Smooth muscle cell of the brain vasculature (primary cell): ENCODE results near the gene PNPLA6.

Experiments
- DNase-seq: peaks from one replicate; pipeline ENCODE4 v3.0.0-alpha.2; 2012; ENCODE audit warnings: low read depth, low spot score

Gene PNPLA6

DNA sequence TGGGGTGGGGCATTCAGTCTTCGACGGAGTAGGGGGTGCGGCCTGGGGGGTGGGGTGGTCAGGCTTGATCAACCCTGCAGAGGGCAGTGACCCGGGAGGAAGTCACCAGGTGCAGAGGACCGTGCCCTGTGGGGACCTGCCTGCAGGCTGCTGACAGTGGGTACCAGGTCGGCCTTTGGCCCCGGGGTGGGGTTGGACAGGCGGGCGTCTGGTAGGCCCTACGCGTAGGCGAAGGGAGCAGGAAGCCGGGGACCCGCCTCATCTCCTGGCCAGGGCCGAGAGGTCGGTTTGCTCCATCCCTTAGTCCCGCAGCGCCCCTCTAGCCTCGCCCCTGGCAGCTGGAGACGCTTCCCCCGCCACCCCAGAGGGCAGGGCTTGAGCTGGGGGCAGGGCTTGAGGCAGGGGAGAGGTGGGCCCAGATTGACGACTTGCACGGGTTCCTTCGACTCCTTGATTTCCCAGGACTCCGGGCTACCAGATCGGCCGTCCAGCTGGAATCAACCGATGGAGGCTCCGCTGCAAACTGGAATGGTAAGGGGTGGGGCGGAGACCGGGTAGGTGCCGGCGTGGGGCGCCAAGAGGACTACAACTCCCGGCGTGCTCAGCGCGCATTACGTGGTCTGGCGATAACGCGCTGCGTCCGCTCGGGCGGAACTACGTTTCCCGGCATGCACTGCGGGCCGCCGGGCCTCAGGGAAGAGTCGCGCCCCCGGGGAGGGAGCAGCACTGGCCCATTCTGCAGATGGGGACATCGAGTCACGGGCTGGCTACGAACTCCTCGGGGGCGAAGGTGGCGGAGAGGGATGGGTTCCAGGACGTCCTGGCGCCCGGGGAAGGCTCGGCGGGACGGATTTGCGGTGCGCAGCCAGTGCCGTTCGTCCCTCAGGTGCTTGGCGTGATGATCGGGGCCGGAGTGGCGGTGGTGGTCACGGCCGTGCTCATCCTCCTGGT is at the start of gene PNPLA6:
PNPLA6 (plus strand) TSS at position 671 of the 951 bp plus-strand sequence; CDS start at position 743, 72 bp downstream.
- peak; percentile 86 for DNase-seq

DNA sequence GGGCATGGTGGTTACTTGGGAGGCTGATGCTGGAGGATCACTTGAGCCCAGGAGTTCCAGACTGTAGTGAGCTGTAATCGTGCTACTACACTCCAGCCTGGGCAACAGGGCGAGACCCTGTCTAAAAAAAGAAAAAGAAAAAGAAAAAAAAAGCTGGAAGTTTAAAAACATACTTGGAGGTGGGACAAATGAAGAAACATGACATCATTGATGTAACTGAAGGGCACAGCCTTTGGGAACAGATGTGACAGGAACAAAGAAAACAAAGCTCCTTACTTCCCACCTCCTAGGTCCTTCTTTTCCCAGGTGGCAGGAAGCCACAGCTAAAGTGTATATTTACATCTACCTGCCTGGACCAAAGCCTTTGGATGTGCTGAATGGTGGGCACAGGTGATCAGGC is 48.6 kb upstream of the PNPLA6 start:
- DNase-seq, result no peak

DNA sequence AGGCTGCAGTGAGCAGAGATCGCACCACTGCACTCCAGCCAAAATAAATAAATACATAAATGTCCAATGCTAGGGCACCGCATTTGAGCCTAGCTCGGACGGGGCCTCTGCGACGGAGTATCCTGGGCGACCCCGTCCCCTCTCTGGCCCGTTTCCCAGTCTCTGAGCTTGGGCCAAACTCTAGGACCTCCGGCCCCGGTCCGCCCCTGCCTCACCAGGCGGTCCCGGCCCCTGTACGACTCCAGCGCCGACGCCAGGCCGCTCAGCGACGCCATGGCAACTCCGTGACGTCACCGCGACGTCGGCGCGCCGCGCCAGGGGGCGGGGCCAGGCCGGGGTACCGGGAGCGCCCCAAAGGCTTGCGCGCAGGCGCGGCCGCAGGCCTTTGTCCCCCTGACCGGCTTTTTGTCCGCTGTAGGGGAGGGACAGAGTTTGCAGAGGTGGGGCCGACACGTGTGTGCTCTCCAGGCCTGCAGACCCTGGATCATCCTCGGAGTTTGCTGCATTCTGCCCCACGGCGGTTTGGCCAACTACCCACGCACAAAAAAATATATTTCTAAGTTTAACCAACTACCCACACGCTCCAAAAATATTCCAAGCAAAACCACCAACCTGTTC is 46.7 kb upstream of the PNPLA6 start, which contains the start of gene PEX11G:
PEX11G (minus strand) TSS at position 300 of the 618 bp plus-strand sequence; CDS start at position 275, 25 bp downstream.
- DNase-seq, result peak; percentile 68

DNA sequence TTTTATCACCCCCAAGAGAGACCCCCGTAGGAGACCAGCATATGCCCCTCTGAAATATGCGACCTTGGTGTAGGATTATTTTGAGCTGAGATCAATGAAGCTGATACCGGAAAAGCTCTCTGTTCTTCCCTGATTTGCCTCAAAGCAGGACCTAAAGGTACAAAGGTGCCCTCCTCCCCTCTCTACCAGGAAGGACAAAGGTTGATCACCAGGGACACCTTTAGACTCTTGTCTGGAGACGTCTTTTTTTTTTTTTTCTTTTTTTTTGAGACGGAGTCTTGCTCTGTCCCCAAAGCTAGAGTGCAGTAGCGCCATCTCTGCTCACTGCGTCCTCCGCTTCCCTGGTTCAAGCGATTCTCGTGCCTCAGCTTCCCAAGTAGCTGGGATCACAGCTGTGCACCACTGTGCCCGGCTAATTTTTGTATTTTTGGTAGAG is 45.9 kb upstream of the PNPLA6 start:
- no peak for DNase-seq

DNA sequence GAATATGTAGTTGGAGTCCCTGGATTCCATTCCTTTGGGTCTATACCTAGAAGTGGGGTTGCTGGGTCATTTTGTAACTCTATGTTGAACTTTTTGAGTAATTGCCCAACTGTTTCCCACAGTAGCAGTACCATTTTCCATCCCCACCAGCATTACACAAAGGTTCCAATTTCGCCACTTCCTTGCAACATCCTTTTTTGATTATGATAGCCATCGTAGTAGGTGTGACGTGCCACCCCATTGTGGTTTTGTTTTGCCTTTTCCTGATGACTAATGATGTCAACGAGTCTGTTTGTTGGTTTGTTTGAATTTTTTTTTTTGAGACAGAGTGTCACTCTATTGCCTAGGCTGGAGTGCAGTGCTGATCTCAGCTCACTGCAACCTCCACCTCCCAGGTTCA is 43.4 kb upstream of the PNPLA6 start:
- no peak for DNase-seq

DNA sequence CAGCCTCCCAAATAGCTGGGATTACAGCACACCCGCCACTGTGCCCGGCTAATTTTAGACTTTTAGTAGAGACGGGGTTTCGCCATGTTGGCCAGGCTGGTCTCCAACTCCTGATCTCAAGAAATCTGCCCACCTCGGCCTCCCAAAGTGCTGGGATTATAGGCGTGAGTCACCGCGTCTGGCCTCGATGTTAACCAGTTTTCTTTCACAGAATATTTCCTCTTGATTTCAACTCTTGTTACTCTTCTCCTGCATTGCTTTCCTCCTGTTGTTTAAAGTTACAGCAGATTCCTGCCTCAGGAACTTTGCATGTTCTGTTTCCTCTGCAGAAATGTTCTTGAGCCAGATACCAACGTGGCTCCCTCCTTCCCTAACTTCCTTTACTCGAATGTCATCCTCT is 43.0 kb upstream of the PNPLA6 start:
- no peak for DNase-seq

DNA sequence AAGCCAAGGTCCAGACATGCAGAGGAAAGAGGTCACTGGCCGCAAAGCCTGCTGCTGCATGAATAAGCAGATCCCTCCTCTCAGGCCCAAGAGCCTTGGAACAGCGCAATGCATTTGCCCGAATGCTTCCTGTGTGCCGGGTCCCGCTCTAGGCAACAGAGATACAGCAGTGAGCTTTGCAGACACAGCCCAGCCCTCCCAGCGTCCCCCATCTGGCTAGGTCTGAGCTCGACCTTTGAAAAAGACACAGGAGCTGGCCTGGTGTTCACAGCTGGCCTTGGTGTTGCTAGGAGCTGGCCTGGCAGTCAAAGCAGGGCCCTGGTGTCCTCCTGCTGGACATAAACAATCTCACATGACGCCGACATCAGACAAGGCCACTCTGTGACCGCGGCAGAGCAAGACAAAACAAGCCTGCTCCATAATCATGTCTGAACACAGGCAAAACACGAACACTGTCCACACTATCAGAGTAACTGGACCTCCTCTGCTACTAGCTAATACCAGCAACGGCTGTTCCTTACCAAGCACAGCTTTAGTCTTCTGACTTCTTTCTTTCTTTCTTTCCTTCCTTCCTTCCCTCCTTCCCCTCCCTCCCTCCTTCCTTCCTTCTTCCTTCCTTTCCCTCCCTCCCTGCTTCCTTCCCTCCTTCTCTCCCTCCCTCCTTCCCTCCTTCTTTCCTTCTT is 41.0 kb upstream of the PNPLA6 start:
- no peak for DNase-seq

DNA sequence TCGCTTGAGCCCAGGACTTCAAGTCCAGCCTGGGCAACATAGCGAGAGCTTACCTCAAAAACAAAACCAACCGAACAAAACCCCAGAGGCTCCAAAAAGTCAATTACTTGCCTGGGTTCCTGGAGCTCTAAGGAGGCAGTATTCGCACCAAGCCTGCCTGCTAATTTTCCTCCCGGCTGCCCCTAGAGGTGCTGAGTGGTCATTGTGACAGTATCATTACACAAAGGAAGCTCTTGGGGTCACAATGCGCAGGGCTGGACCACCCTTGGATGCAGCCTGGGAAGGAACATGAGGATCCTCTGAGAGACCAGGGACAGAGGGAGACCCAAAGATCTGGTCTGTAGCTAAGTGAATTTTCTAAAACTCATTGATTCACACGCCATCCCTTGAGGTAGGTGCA is 38.2 kb upstream of the PNPLA6 start:
- DNase-seq, result no peak

DNA sequence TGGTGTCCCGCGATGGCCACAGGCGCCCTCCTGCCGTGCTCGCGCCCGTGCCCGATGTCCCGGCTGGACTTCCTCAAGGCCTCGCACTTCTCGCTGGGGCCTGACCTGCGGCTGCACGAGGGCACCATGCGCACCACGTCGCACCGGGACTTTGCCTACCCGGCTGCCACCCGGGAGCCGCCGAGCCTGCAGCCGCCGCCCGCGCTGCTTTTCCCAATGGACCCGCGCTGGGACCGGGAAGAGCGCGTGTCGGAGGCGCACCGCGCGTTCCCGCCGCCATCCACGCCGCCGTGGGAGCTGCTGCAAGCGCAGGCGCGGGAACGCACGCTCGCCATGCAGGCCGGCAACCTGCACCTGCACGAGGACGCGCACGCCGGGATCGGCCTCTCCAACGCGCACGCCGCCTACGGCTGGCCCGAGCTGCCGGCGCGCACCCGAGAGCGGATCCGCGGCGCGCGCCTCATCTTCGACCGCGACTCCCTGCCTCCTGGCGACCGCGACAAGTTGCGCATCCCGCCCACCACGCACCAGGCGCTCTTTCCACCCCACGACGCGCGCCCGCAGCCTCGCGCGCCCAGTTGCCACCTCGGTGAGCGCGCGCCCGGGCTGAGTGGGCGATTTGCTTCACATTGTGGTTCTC is 34.6 kb upstream of the PNPLA6 start:
- no peak for DNase-seq

DNA sequence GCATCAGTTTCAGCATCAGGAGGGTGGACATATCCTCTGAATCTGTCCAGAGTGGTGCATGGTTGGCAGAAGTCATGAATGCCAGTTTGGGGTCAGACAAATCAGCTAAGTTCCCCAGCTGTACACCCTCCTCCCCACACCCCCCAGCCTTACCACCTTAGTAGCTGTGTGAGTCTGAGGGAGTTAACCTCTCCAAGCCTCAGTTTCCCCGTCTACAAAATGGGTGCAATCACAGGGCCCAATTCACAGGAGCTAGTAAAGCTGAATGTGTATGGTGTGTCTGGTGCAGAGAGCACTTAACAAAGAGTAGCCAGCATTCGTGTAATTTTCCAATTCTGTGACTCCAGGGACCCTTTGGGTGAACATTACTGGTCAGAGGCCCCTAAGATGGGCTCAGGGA is 33.0 kb upstream of the PNPLA6 start:
- no peak for DNase-seq

DNA sequence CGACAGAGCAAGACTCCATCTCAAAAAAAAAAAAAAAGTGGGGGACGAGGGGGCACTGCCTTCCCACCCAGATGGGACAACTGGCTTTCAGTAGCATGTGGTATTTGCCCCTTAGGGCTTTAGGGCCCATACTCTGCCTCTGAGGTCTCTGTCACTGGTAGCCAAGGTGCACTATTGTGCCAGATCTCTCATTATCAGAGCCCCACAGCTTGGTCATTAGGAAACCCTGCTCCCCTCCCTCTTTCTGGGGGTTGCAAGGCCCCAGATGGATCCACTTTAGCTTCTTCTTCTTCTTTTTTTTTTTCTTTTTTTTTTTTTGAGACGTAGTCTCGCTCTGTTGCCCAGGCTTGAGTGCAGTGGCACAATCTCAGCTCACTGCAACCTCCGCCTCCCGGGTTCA is 30.8 kb upstream of the PNPLA6 start:
- DNase-seq, result no peak

DNA sequence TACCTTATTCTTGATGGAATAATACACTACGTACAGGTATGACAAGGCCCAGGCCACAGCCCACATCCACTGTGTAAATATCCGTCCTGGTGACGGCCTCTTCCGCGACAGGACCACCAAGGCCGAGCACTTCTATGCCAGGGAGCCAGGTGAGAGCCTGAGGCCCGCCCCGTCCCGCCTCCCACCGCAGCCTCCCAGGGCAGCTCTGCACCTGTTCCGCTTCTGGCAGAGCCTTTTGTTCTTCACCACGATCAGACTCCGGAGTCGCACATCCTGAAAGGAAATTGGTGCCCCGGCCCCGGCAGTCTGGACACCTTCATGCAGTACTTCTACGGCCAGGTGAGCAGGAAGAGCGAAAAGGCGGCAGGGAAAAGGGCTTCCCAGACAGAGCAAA is 30.2 kb upstream of the PNPLA6 start:
- no peak for DNase-seq

DNA sequence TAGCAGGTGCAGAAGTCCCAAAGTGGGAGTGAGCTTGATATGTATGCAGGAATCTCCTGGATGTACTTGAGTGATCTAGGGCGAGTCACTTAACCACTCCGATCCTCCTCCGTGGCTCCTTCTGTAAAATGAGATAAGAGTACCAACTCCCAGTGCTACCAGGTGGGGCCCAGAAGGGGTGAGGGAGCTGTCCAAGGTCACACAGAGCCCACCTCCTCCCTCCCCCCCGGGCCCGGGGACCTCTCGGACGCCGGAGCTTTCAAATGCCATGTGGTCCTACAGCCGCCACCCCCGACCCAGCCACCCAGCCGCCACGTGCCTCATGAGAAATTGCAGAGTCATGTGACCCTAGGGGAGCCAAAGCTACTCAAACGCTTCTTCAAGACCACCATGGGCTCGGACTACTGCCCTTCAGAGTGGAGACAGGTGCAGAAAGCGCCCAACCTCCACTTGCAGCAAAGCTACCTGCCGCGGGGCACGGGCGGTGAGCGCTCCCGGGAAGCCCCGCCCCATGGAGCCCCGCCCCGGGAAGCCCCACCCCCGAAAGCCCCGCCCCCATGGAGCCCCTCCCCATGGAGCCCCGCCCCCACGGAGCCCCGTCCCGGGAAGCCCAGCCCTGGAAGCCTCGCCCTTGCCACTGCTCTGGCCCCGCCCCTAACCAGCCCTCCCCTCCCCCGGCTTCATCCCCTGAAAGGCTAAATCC is 29.7 kb upstream of the PNPLA6 start:
- no peak for DNase-seq

DNA sequence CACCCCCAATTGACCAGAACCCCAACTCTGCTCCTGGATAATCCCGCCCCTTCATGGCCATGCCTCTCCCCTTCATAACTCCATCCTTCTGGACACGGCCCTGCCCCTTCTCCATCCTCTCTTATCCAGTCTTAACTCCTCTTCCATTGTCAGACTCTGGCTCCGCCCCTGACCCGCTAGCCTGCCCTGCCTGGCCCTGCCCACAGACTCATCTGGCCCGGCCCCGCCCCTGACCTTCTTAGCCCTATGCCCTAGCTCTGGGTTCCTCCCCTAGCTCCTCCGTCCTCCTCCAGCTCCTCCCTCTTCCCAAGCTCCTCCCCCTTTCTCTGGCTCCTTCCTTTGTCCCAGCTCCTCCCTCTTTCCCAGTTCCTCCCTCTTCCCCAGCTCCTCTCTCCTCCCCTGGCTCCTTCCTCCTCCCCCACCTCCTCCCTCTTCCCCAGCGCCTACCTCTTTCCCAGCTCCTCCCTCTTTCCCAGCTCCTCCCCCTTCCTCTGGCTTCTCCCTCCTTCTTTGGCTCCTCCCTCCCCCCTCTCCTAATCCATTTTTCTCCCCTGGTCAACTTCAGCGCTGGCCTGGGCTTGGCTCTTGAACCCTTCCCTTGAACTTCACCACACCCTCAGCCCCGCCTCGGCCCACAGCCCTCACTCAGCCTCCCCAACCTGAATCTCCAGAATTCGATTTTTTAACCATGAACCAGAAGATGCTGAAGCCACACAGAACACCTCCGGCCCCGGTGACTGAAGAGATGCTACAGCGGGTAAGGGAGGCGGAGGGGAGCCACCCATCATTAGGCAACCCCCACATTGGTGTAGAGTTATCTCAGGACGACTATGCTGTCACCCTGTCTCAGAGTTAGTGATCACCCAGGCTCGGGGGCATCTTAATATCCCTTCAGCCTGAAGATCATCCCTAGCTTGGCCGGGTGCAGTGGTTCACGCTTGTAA is 28.9 kb upstream of the PNPLA6 start:
- DNase-seq, result no peak

DNA sequence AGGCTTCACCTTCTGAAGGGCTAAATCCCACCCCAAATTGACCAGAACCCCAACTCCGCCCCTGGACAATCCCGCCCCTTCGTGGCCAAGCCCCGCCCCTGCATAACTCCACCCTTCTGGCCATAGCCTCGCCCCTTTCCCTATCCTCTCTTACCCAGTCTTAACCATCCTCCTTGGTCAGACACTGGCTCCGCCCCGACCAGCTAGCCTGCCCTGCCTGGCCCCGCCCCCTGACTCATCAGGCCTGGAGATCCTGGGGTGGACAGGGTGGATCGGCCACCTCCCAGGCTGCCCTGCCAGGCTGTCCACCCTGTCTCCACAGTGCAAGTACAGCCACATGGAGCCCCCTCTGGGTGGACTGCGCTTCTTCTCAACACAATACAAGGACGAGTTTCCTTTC is 27.6 kb upstream of the PNPLA6 start:
- no peak for DNase-seq

DNA sequence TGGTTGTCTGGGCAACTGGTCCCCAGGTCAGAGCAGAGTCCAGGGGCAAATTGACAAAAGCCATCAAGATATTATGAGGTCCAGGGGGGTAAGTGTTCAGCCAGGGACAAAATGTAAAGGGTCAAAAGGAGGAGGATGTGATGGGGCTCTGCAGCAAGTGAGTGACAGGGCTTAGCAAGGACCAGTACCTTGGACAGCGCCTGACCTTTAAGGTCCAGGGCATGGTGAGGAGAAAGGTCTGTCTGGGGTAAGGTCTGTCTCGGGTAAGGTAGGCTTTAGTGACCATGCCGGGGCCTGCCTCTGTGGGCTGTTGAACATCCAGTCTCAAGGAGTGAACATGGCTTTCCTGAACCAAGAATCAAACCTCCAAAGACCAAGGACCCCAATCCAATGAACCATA is 25.9 kb upstream of the PNPLA6 start:
- no peak for DNase-seq

DNA sequence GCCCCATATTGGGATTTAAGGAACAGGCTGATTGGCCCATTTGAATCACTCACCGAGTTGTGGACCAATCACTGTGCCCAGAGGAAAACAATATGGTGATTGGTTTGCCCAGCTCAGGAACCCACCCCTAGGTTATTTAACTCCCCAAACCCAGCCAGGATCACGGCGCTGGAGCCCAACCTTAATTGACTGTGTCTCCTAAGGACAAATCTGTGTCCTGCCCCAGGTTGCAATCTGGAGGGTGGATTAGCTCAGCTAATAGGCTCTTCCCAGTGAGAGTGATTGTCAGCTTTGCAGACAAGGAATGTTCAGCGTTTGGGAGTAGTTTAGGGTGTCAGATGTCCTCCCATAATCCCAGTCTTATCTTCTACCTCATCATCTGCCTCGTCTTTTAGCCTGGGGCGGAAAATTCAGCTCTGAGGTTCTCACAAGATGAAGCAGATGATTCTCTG is 23.1 kb upstream of the PNPLA6 start:
- DNase-seq, result no peak

DNA sequence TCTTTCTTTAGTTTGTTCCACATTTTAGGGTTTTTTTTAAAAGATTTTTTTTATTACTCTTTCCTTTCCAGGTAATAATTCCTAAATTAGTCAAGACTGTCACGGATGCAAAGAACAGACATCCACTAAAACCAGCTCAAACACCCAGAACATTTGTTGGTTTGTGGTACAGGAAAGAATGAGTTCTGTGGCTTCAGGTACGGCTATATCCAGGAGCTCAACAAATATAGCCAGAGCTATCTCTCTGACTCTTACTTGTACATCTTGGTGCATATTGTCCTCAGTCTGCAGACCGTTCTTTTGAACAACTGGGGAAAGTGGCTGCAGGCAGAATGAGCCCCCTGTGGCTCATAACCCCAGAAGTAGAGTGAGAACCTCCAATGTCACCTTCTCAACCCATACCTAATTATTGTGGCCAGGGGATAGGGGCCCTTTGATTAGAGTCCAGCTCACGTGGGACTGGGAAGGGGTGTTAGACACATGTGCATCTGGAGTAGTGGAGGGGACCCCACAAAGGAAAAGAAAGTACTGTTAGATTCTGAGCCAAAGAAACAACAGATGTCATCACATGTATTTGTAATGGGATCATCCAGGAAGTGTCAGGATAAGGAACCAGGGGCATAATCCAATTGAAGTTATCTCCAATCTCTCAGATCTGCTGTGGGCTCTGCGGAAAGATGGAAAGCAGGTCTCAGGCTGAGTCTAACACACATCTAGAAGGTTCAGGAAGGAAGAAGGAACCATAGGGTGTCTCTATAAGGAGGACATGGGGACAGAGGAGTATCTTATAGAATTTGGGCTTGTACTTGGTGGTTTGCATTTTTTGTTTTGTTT is 21.5 kb upstream of the PNPLA6 start:
- no peak for DNase-seq

DNA sequence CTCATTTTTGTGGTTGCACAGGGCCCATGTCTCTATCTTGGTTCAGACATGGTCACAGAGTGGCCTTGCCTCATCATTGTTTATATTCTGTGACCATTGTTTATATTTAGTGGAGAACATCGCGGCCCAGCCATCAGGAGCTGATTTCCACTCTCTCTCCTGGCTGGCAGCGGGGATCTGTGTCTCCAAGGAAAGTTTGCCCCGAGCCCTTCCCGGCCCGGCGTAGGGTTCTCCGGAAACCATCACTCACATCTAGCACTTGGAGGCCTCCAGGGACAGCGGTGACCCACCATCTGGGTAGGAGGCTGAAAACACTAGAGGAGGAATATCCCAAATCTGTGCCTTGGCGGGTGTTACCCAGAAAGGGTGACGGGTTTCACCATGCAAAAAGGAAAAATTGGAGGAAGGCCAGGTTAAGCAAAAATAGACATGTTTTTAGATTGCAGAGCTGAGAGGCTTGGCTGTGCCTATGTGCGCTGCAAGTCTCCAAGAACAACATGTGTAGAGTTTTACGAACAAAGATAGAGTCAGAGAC is 20.3 kb upstream of the PNPLA6 start:
- DNase-seq, result no peak
